Measurements from ENCODE around the gene PPP2R3A.

Gene PPP2R3A

DNA sequence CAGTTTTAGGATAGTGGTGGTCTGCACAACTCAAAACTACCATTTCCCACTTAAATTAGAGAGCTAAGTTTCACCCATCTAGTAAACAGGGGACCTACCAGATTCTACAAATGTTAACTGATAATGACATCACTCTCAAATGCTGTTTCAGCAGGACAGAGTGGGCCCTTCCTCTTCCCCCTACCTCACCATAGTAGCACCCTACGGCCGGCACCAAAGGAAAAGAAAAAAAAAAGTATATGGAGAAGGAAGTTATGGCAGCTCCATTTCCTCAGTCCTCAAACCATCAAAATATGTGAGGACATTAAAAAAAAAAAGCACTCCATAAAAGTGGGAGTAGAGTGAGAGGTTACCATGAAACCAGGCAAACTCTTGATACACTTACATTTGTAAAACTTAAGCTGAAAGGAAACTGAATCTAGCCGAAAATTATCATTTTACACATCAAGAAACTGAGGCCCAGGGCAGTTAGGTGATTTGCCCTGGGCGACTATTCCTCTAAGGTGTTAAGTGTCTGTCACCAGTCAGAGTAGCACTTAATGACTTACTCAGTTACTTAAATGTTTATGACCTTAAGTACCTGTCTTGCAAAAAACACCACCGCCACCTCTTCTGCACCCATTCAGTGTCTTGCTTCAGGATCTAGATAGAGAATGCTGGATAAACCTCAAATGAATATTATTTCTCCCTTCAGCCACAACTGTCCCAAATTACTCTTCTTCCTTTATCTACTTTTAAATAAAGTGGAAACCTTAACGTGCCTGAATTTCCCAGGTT is 227.9 kb downstream of the PPP2R3A start:
- no peak for ATAC-seq
- TF ChIP-seq, protein P1, sequence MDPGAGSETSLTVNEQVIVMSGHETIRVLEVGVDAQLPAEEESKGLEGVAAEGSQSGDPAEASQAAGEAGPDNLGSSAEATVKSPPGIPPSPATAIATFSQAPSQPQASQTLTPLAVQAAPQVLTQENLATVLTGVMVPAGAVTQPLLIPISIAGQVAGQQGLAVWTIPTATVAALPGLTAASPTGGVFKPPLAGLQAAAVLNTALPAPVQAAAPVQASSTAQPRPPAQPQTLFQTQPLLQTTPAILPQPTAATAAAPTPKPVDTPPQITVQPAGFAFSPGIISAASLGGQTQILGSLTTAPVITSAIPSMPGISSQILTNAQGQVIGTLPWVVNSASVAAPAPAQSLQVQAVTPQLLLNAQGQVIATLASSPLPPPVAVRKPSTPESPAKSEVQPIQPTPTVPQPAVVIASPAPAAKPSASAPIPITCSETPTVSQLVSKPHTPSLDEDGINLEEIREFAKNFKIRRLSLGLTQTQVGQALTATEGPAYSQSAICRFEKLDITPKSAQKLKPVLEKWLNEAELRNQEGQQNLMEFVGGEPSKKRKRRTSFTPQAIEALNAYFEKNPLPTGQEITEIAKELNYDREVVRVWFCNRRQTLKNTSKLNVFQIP (CRISPR knock-in tag; IDR thresholded peaks at IDR 0.05; ENCODE audit: borderline replicate concordance, low read depth) = no peak
- no peak for TF ChIP-seq CSDC2 (CRISPR knock-in tag; IDR thresholded peaks at IDR 0.05)
- TF ChIP-seq OSR1 (CRISPR knock-in tag; IDR thresholded peaks at IDR 0.05) = no peak
- TF ChIP-seq, protein P2, sequence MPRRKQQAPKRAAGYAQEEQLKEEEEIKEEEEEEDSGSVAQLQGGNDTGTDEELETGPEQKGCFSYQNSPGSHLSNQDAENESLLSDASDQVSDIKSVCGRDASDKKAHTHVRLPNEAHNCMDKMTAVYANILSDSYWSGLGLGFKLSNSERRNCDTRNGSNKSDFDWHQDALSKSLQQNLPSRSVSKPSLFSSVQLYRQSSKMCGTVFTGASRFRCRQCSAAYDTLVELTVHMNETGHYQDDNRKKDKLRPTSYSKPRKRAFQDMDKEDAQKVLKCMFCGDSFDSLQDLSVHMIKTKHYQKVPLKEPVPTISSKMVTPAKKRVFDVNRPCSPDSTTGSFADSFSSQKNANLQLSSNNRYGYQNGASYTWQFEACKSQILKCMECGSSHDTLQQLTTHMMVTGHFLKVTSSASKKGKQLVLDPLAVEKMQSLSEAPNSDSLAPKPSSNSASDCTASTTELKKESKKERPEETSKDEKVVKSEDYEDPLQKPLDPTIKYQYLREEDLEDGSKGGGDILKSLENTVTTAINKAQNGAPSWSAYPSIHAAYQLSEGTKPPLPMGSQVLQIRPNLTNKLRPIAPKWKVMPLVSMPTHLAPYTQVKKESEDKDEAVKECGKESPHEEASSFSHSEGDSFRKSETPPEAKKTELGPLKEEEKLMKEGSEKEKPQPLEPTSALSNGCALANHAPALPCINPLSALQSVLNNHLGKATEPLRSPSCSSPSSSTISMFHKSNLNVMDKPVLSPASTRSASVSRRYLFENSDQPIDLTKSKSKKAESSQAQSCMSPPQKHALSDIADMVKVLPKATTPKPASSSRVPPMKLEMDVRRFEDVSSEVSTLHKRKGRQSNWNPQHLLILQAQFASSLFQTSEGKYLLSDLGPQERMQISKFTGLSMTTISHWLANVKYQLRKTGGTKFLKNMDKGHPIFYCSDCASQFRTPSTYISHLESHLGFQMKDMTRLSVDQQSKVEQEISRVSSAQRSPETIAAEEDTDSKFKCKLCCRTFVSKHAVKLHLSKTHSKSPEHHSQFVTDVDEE (CRISPR knock-in tag; IDR thresholded peaks at IDR 0.05) = no peak
- no peak for TF ChIP-seq SNAI2 (CRISPR knock-in tag; IDR thresholded peaks at IDR 0.05)
- TF ChIP-seq, protein P3, sequence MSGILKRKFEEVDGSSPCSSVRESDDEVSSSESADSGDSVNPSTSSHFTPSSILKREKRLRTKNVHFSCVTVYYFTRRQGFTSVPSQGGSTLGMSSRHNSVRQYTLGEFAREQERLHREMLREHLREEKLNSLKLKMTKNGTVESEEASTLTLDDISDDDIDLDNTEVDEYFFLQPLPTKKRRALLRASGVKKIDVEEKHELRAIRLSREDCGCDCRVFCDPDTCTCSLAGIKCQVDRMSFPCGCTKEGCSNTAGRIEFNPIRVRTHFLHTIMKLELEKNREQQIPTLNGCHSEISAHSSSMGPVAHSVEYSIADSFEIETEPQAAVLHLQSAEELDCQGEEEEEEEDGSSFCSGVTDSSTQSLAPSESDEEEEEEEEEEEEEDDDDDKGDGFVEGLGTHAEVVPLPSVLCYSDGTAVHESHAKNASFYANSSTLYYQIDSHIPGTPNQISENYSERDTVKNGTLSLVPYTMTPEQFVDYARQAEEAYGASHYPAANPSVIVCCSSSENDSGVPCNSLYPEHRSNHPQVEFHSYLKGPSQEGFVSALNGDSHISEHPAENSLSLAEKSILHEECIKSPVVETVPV (CRISPR knock-in tag; IDR thresholded peaks at IDR 0.05) = no peak
- TF ChIP-seq ESRRG (CRISPR knock-in tag; IDR thresholded peaks at IDR 0.05) = no peak
- TF ChIP-seq TOX (CRISPR knock-in tag; IDR thresholded peaks at IDR 0.05; ENCODE audit: borderline replicate concordance) = no peak
- TF ChIP-seq ZFP30 (CRISPR knock-in tag; IDR thresholded peaks at IDR 0.05) = no peak
- TF ChIP-seq ZC3H10 (CRISPR knock-in tag; IDR thresholded peaks at IDR 0.05) = no peak
- no peak for TF ChIP-seq BACH2 (CRISPR knock-in tag; IDR thresholded peaks at IDR 0.05; ENCODE audit: borderline replicate concordance)
- TF ChIP-seq ISL1 (CRISPR knock-in tag; IDR thresholded peaks at IDR 0.05) = no peak
- no peak for TF ChIP-seq ZNF565 (CRISPR knock-in tag; conservative IDR thresholded peaks at IDR 0.05; ENCODE audit: low read depth)
- TF ChIP-seq TCF4 (CRISPR knock-in tag; IDR thresholded peaks at IDR 0.05; ENCODE audit: borderline replicate concordance) = no peak
- no peak for TF ChIP-seq PPARA (CRISPR knock-in tag; IDR thresholded peaks at IDR 0.05; ENCODE audit: borderline replicate concordance)
- TF ChIP-seq RARB (CRISPR knock-in tag; IDR thresholded peaks at IDR 0.05) = no peak
- TF ChIP-seq ZNF8 (CRISPR knock-in tag; IDR thresholded peaks at IDR 0.05) = no peak
- no peak for TF ChIP-seq ZNF70 (CRISPR knock-in tag; IDR thresholded peaks at IDR 0.05)

DNA sequence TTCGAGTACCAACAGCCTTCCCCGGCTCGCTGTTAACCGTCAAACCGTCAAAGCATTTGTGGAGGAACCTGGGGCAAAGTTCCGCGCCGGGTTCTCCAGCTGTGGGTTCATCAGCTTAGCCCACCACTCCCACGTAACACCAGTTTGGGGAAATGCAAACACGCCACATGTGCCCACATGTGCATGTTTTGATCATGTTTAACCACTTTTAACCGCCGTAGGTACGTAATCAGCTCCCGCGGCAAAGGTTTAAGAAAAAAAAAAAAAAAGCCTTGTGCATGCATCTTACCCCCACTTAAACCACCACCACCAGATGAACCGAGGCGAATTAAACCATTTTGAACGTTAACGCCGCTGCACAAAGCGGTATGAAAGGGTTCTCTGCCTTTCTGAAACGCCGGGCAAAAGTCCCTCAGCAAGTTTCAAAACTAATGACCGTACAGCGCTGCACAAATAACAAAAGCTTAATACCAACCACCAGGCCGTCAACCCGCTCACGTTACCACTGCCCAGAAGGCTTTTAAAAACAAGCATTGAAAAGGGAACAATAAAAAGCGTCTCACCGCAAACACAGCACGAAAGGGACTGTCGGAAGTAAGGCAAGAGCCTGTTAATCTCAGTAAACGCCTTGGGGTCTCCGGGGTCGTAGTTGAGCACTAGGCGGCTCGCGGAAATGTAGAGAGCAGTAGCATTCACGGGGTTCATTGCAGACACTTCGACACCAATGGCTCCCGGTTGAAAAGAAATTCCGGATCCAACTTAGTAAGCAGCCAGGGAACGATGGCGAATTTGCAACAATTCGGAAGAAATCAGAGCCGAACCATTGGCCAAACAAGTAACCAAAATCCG is 229.1 kb downstream of the PPP2R3A start:
- TF ChIP-seq TCF4 (CRISPR knock-in tag; IDR thresholded peaks at IDR 0.05; ENCODE audit: borderline replicate concordance) = no peak
- no peak for TF ChIP-seq ZNF70 (CRISPR knock-in tag; IDR thresholded peaks at IDR 0.05)
- no peak for TF ChIP-seq CSDC2 (CRISPR knock-in tag; IDR thresholded peaks at IDR 0.05)
- TF ChIP-seq PPARA (CRISPR knock-in tag; IDR thresholded peaks at IDR 0.05; ENCODE audit: borderline replicate concordance) = no peak
- TF ChIP-seq, protein P1 (CRISPR knock-in tag; IDR thresholded peaks at IDR 0.05; ENCODE audit: borderline replicate concordance, low read depth) = no peak
- TF ChIP-seq, protein P2 (CRISPR knock-in tag; IDR thresholded peaks at IDR 0.05) = no peak
- no peak for TF ChIP-seq ESRRG (CRISPR knock-in tag; IDR thresholded peaks at IDR 0.05)
- TF ChIP-seq GLIS3 (CRISPR knock-in tag; IDR thresholded peaks at IDR 0.05) = no peak
- TF ChIP-seq TOX (CRISPR knock-in tag; IDR thresholded peaks at IDR 0.05; ENCODE audit: borderline replicate concordance) = no peak
- no peak for TF ChIP-seq ZNF8 (CRISPR knock-in tag; IDR thresholded peaks at IDR 0.05)

More for the DNA sequence above, 229.1 kb downstream of the PPP2R3A start:
- ATAC-seq = no peak

Data from SK-N-SH treated with all-trans-retinoic acid at 6 μM for 48 hours (cell line).